MCF 10A (cell line): ENCODE data around the gene TMEM45A. TPM values are rescaled to one million over a fixed set of nuclear protein-coding genes. Genes with fewer than 3 reads are reported as not detected.

Experiments used
- BruUV-seq: library from RNA; stranded (reverse); fragments of 400-500 nt; replicated peaks from 2 replicates; lab custom pipeline; 2021; lab: Mats Ljungman, UMichigan
- CTCF ChIA-PET: fragments of 300-600 bp; sonication (Branson Sonifier 250); formaldehyde crosslinking; extraction: SDS; loops from one replicate; lab custom pipeline; 2021; ENCODE audit warnings: antibody characterized with exemption, inconsistent platforms; lab: Yijun Ruan, JAX
- POLR2A ChIA-PET: fragments of 300-600, 350-650 bp; sonication (Branson Sonifier 250); formaldehyde crosslinking; extraction: SDS; loops from one replicate; lab custom pipeline; 2020; ENCODE audit warnings: antibody characterized with exemption, inconsistent platforms; lab: Yijun Ruan, JAX
- DNase-seq: peaks from one replicate; pipeline ENCODE4 v3.0.0-alpha.2; 2018; ENCODE audit not compliant: unreplicated experiment
- H3K27ac Mint-ChIP-seq: one replicate; pipeline ENCODE4 v1.8.0; 2022; ENCODE audit warnings: mild to moderate bottlenecking, low read depth, mixed read lengths; ENCODE audit not compliant: unreplicated experiment
- H3K27me3 Mint-ChIP-seq: one replicate; pipeline ENCODE4 v1.8.0; 2022; ENCODE audit warnings: mixed read lengths; ENCODE audit not compliant: insufficient read depth, unreplicated experiment
- H3K36me3 Mint-ChIP-seq: one replicate; pipeline ENCODE4 v1.8.0; 2022; ENCODE audit warnings: mild to moderate bottlenecking, moderate library complexity, mixed read lengths; ENCODE audit not compliant: insufficient read depth, unreplicated experiment
- H3K4me1 Mint-ChIP-seq: one replicate; pipeline ENCODE4 v1.8.0; 2022; ENCODE audit warnings: mixed read lengths; ENCODE audit not compliant: insufficient read depth, unreplicated experiment
- H3K4me3 Mint-ChIP-seq: one replicate; pipeline ENCODE4 v1.8.0; 2022; ENCODE audit warnings: mild to moderate bottlenecking, moderate library complexity, mixed read lengths; ENCODE audit not compliant: unreplicated experiment
- H3K9me3 Mint-ChIP-seq: one replicate; pipeline ENCODE4 v1.8.0; 2022; ENCODE audit warnings: mixed read lengths; ENCODE audit not compliant: unreplicated experiment
- intact Hi-C: fragments of 100-400 bp; cut with micrococcal nuclease; formaldehyde crosslinking; loops from 2 replicates; pipeline ENCODE4 v1.14.1; 2022
- total RNA-seq: library from RNA; stranded (reverse); gene quantifications from 2 replicates; pipeline ENCODE4 v1.2.3, GENCODE V29; 2022
- TF ChIP-seq, protein P1 (sequence below): fragments of 200-600 bp; IDR thresholded peaks from one replicate; pipeline ENCODE4 v1.8.0; 2022; ENCODE audit warnings: antibody characterized with exemption, mild to moderate bottlenecking; ENCODE audit not compliant: unreplicated experiment

Gene TMEM45A
- total RNA-seq, 1 experiment from 2014 or later = 4.1 TPM

DNA sequence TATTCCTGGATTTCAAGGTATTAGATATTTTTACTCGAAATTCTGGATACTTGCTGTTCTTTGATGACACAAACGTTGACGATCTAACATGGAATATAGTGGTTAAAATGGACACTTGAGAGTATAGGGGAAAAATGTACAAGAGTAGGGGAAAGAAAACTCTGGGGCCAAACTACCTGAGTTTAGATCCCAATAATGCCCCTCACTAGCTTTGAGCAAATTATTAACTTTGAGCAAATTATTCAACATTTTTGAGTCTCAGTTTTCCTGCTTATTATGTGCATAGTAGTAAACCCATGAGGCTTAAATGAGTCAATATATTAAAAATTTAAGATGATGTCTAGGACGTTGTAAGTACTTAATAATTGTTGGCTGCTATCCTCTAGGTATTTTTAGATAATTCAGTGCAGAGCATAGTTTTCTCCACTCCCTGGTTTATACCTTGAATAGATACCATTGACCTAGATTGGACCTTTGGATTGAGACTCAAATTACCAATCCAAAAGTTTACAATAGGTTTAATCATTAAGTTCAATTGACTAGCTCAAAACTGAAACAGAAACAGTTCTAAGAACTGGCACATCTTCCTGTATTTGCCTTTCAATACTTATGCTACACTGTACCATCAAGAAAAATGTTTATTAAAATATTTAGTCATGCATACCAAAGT is 121.4 kb downstream of the TMEM45A start:
- POLR2A ChIA-PET = interaction anchor here (0.9 kb wide), 1 partner anchor 11 kb away, joined by 3 read pairs; no protein-coding TSS in a partner anchor
- H3K4me1 Mint-ChIP-seq = no peaks in the 10 kb centered on the region
- H3K27me3 Mint-ChIP-seq = peaks cover 20% of the 10 kb centered on the region
- H3K27ac Mint-ChIP-seq = no peak overlapping the region
- no peaks in the 10 kb centered on the region for H3K9me3 Mint-ChIP-seq
- TF ChIP-seq, protein P1, sequence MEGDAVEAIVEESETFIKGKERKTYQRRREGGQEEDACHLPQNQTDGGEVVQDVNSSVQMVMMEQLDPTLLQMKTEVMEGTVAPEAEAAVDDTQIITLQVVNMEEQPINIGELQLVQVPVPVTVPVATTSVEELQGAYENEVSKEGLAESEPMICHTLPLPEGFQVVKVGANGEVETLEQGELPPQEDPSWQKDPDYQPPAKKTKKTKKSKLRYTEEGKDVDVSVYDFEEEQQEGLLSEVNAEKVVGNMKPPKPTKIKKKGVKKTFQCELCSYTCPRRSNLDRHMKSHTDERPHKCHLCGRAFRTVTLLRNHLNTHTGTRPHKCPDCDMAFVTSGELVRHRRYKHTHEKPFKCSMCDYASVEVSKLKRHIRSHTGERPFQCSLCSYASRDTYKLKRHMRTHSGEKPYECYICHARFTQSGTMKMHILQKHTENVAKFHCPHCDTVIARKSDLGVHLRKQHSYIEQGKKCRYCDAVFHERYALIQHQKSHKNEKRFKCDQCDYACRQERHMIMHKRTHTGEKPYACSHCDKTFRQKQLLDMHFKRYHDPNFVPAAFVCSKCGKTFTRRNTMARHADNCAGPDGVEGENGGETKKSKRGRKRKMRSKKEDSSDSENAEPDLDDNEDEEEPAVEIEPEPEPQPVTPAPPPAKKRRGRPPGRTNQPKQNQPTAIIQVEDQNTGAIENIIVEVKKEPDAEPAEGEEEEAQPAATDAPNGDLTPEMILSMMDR = no peak
- intact Hi-C loops = no loop called here
- BruUV-seq = no TSS peak
- CTCF ChIA-PET = interaction anchor here (0.6 to 0.9 kb wide), 2 partner anchors 13 to 1070 kb away, joined by 3 read pairs; no protein-coding TSS in a partner anchor
- no peak overlapping the region for H3K4me3 Mint-ChIP-seq
- H3K36me3 Mint-ChIP-seq = no peaks in the 10 kb centered on the region
- no peak for DNase-seq

DNA sequence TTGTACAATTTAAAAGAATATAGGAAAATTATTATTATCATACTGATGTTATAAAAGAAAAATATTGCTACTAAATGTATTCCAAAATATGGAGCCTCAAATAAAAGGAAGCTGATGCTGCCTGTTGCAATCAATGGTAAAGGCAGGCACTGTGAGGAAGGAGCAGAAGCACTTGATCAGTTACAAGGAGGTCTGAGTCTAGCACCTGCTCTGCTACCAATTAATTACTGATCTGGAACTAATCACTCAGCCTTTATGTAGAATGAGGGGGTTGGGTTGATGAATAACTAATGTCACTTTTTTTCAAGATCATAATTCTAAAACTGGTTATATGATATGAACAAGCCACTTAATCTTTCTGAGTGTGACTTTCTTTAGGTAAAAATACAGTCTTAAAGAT is 122.5 kb downstream of the TMEM45A start:
- no peak overlapping the region for H3K4me3 Mint-ChIP-seq
- no peaks in the 10 kb centered on the region for H3K36me3 Mint-ChIP-seq
- intact Hi-C loops = no loop called here
- TF ChIP-seq, protein P1 = no peak
- H3K27ac Mint-ChIP-seq = no peak overlapping the region
- no peaks in the 10 kb centered on the region for H3K4me1 Mint-ChIP-seq
- BruUV-seq = no TSS peak
- H3K27me3 Mint-ChIP-seq = peaks cover 9% of the 10 kb centered on the region
- no peaks in the 10 kb centered on the region for H3K9me3 Mint-ChIP-seq
- no peak for DNase-seq
- CTCF ChIA-PET = no interaction called here
- POLR2A ChIA-PET = no interaction called here

DNA sequence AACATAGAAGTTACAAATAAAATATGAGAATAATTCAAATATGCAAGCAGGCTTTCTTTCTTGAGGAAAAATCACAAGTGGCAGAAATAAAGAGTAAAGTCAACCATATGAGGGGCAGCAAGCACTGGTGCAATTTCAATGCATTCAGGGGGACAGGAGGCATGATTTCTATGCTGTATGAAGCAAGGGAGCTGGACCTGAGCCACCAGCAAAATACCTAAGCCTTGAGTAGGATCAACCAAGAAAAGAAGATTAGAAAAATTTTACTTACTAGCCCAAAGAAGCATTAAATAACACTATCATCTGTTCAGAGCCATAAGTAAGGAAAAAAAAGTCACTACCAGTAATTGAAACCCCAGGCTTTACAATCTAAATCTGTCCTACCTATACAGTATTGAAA is 123.3 kb downstream of the TMEM45A start:
- Mint-ChIP-seq H3K4me3 (no peak overlapping the region), H3K27me3 (peaks cover 1% of the 10 kb centered on the region), H3K36me3 (no peaks in the 10 kb centered on the region), H3K9me3 (no peaks in the 10 kb centered on the region), H3K4me1 (no peaks in the 10 kb centered on the region), H3K27ac (no peak overlapping the region)
- DNase-seq = peak; percentile 6
- TF ChIP-seq, protein P1 = no peak
- no TSS peak for BruUV-seq
- CTCF ChIA-PET = no interaction called here
- POLR2A ChIA-PET = no interaction called here
- intact Hi-C loops = no loop called here

DNA sequence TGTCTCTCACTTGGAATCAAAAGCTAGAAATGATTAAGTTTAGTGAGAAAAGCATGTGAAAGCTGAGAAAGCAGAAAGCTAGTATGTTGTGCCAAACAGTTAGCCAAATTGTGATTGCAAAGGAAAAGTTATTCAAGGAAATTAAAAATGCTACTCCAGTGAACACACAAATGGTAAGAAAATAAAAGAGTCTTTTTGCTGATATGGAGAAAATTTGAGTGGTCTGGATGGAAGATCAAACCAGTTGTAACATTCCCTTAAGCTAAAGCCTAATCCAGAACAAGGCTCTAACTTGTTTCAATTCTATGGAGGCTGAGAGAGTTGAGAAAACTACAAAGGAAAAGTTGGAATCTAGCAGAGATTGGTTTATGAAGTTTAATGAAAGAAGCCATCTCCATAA is 128.8 kb downstream of the TMEM45A start:
- no TSS peak for BruUV-seq
- Mint-ChIP-seq H3K4me1 (no peaks in the 10 kb centered on the region), H3K27ac (no peak overlapping the region), H3K27me3 (no peaks in the 10 kb centered on the region), H3K36me3 (no peaks in the 10 kb centered on the region), H3K4me3 (no peak overlapping the region), H3K9me3 (peaks cover 12% of the 10 kb centered on the region)
- ChIA-PET CTCF (interaction anchor here (0.7 kb wide), 1 partner anchor 162 kb away, joined by 3 read pairs; no protein-coding TSS in a partner anchor), POLR2A (interaction anchor here (0.8 kb wide), 1 partner anchor 17 kb away, joined by 3 read pairs; no protein-coding TSS in a partner anchor)
- intact Hi-C loops = no loop called here
- TF ChIP-seq, protein P1 = no peak
- DNase-seq = no peak

Other genes starting within 250 kb of the TMEM45A start
- 34.5 and 34.8 TPM in 2 replicates for gene TBC1D23, start 231.6 kb upstream of the TMEM45A start, total RNA-seq
- 37.0 and 42.6 TPM in 2 replicates for gene NIT2, start 157.9 kb upstream of the TMEM45A start, total RNA-seq
- gene TOMM70, start 91.5 kb upstream of the TMEM45A start, total RNA-seq = 55.1 and 58.2 TPM in 2 replicates
- gene LNP1, start 91.1 kb upstream of the TMEM45A start, total RNA-seq = 1.2 and 1.7 TPM in 2 replicates
- gene ADGRG7, start 117.0 kb downstream of the TMEM45A start, total RNA-seq = not detected in 2 replicates
- gene TFG, start 216.9 kb downstream of the TMEM45A start, total RNA-seq = 162 and 168 TPM in 2 replicates